NCI-H82 treated with DMSO at 0.1 percent for 48 hours (cell line): ENCODE results near the gene GNAI1.

Experiments
- DNase-seq: peaks from one replicate; lab custom pipeline; 2025; ENCODE audit not compliant: unreplicated experiment; lab: John Stamatoyannopoulos, UW

GNAI1 gene

GRCh38 chr7:80134536-80135308, at the start of gene GNAI1:
Gene GNAI1 (plus strand): TSS chr7:80134831. CDS start chr7:80135161, 330 bp downstream.
- DNase-seq: no peak

DNA sequence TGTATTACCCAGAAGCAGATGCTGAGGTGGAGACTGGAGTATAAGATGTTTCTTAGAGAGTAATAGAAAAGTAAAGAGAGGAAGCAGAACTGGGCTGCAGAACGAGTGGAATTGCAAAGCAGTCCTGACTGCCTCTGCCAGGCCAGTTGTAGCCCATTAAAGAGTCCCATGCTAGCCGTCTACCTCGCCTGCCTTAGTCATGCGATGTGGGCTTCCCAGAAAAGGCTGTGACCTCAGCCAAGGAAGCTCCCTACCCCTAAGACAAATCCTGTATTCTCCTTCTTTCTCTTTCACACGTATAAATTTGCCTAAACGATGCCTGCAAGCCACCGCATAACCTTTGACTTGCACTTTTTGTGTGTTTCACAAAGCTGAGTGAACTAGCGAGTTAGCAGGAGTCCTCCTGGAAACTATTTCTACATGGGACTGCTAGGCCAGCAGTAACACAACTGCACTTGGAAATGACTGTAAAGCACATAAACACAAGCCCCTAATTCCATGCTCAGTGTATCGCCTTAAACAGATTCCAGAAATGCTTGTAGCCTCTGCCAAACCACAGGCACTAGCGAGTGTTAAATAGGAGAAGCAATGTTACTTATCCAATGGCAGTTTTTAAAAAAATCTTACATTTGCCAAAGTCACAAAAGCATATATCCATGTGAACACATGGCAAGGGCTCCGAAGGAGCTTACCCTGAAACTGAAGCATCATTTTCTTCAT, 47.4 kb upstream of the GNAI1 start:
- DNase-seq: no peak

DNA sequence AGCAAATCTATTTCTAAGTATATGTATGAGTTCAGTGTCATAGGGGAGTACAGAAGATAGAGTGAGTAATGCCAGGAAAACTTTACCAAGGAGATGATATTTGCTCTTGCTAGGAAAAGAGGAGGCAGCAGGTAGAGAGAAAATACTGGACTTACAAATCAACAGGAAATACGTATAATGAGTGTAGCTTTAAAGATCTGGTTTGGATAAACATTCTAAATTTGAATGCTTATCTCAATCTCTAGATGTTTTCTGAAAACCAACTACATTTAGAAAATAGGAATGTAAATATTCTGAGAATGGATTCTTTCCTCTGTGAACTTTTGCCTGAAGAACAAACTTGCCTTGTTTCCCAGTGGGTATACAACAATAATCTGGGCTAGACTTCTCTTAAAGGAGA, 46.9 kb upstream of the GNAI1 start:
- DNase-seq: no peak

GRCh38 chr7:80088705-80089104, 45.9 kb upstream of the GNAI1 start:
- no peak for DNase-seq

DNA sequence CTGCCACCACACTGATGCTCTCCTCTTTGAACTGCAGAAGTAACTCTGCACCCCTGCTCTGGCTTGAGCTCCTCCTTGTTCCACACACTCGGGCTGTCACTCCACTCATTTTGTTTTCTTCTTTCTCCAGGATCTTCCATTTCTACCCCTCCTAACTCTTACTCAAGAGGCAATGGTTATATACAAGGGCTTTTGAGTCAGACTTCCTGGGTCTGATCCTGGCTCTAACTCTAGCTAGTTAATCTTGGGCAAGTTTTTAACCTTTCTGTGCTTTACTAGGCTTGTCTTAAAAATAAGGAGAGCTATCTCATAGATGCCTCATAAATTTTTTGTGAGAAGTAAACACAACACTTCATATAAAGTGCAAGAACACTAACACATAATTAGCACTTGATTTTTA, 45.3 kb upstream of the GNAI1 start:
- no peak for DNase-seq

DNA sequence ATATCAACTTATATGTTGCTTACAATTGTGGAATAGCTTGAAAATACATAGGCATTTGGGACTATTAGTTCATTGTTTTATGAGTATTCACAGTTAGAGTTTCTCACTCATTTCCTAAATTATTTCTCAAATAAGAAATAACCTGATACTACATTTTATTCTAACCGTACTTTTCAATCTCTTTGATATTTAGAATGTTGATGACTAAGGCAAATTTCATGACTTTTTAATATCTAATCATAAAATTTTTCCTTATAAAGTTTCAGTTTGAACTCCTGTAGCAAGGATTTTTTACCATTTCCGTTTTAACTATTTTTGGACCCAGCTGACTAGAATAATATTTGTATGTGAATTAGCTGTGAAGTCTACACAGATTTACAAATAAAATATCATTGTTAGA, 41.3 kb upstream of the GNAI1 start:
- no peak for DNase-seq

DNA sequence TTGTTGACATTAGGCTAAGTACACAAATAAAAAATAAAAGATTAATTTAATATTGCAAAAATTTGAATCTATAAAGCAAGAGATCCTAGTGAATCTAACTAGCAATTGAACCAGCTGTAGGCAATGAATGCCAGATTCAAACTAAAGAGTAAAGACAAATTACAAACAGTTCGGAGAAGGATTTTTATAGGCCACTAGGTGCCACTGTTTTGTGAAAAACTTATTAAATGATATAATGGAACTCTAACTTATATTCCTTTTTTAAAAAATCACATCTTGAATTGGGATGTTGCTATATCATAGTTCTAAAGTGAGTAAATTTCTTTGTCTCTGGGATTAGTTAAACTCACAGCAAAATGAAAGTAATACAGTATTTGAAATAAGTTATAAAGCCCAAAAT, 39.1 kb upstream of the GNAI1 start:
- no peak for DNase-seq

DNA sequence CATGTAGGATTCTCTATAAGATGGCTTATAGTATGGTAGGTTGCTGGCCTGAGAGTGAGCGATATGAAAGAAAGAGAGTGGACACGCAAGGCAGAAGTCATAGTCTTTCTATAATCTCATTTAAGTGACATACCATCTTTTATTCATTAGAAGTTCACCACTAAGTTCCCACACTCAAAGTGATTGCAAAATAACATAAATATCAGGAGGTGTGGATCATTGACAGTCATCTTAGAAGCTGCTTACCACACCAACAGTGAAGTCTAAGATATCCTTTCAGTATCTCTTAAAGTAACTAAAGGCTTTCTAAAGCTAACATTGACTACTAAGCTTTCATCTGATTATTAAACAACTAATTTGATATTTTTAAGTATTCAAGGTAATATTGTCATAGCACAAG, 36.9 kb upstream of the GNAI1 start:
- DNase-seq: no peak

- DNase-seq: no peak
Observed at GRCh38 chr7:80098795-80099194, 35.8 kb upstream of the GNAI1 start.

DNA sequence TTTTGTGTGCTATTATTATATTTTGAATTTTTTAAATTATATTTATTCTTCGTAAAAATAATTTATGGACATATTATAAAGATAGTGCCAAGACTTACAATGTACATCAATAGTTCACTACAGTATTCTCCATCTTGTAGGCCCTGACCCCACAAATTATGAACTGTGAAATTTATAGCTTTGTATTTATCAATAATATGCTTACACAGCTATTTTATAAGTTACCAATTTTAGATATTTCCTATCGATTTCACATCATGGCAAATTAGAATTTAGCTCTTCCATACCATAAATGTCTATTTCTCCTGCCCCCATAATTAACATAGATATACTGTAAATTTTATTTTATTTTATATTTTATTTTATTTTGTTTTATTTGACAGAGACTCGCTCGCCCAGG, 34.4 kb upstream of the GNAI1 start:
- DNase-seq: no peak

DNA sequence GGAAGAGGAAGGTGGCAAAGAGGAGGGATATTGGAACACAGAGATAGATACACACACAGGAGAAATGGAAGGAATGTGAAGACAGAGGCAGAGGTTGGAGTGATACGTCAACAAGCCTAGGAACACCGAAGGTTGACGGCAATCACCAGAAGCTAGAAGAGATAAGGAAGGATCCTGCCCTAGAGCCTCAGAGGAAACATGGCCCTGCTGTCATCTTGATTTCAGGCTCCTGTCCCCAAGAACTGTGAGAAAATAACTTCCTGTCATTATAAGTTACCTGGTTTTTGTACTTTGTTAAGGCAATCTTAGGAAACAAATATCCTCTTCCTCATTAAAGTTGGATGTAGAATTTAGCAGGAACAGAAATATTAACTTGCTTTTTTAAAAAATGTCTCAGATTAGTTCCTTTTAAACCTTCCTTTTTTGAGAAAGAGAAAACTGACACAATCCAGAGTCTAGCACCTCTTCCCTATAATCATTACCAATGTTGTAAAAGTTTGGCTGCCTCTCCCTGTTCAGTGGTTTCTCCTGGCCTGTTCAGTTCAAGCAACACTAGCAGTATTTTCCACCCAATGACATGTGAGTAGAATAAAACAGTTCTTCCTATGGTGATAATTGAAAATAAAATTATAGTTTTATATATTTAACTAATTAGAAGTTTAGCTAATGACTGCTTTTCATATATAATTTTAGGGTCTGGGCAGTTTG, 28.8 kb upstream of the GNAI1 start:
- no peak for DNase-seq

- no peak for DNase-seq
Observed at GRCh38 chr7:80106498-80107113, 28.0 kb upstream of the GNAI1 start.

DNA sequence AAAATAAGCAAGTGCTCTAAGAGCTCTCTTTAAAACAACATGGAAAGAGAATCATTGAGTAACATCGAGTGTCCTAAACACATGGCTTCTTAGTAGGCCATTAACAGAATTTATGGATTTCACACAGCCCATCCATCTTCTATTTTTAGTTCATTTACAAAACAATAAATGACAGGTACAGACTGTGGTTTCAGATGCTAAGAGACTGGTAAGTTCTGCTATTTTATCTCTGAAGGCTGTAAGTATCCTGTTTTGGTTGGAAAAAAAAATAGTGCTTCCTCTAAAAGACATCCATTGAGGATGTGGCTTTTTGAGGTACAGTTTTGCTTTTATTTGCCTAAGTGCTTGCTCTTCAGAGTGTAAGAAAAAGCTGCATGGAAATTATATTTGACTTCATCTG, 27.4 kb upstream of the GNAI1 start:
- no peak for DNase-seq

- no peak for DNase-seq
Observed at GRCh38 chr7:80110376-80110775, 24.3 kb upstream of the GNAI1 start.

- no peak for DNase-seq
Observed at GRCh38 chr7:80114159-80114558, 20.5 kb upstream of the GNAI1 start.

DNA sequence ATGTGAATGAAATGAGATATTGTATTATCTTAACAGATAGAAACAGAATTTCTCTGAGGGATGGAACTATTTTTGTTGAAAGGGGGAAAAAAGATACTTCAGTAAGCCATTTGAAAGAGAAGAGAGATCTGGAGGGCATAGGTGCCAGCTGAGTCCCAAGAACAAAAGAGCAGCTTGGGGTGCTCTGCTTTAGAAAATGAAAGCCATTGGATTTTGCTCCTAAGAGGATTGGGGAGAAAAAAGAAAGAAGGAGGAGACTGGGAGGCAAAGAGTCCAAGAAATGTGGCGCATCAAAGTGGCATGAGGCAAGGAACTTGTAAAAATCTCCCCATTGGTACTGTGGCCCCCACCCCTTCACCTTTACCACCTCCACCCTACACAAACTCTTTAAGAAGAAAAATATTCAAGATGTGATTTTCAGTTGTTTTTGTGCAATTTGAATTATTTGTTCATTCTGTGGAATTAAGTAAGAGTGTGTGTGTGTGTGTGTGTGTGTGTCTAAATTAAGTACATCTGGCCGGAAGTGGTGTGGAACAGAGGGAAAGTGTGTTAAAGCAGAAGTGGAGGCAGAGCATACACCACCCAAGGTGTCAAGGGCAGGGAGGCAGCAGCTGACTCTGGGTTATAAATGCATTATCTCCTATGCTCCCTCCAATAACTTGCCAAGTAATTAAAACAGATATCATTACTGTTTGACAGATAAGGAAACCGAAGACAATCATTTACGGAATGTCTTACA, 9.9 kb upstream of the GNAI1 start:
- DNase-seq: no peak

- DNase-seq: no peak
Observed at GRCh38 chr7:80127412-80128160, 7.0 kb upstream of the GNAI1 start.

DNA sequence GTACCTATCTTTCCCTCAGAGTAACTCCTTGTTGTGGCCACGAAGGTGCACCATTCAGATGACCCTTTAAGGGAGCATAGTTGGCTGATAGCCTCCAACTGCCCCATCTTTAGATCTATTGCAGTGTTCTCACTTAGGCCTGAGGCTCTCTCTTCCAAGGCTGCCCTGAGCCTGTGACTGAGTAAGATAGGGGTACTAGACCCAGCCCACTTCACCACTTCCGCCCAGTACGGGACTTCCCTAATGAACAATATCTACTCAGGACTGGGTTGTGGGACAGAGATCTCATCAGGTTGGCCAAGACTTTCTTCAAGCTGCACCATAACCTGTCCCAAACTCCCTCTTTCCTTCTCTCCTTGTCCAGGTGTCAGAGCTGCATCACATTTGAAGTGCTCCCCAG, 5.7 kb upstream of the GNAI1 start:
- DNase-seq: no peak

GRCh38 chr7:80129785-80130184, 4.8 kb upstream of the GNAI1 start:
- no peak for DNase-seq
